ENCODE data around the gene POU4F1.

DNA sequence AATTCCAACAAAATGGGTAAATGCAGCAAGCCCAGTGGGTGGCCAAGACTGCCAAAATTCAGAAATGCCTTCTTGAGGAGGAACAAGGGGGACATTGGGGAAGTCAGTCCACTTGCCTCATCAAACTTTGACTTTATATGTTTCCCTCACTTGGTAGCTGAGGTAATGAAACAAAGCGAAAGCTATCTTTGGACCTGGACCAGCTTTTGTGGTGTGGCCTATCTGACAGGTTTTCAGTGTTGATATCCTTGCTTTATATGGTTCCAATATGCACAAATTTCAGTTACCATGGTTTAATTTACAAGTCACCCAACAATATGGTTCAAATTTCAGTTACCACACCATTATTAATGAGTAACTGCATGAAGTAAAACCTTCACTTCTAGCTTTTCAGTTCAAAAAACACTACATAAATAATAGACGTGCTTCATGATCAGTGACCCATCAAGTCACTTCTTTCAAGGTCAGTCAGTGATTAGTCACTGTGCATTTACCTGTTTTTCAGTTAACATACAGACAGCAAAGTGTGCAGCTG is 17.7 kb upstream of the POU4F1 start:
- no peak for TF ChIP-seq POLR2A (IDR thresholded peaks at IDR 0.05)
- TF ChIP-seq, protein P1, sequence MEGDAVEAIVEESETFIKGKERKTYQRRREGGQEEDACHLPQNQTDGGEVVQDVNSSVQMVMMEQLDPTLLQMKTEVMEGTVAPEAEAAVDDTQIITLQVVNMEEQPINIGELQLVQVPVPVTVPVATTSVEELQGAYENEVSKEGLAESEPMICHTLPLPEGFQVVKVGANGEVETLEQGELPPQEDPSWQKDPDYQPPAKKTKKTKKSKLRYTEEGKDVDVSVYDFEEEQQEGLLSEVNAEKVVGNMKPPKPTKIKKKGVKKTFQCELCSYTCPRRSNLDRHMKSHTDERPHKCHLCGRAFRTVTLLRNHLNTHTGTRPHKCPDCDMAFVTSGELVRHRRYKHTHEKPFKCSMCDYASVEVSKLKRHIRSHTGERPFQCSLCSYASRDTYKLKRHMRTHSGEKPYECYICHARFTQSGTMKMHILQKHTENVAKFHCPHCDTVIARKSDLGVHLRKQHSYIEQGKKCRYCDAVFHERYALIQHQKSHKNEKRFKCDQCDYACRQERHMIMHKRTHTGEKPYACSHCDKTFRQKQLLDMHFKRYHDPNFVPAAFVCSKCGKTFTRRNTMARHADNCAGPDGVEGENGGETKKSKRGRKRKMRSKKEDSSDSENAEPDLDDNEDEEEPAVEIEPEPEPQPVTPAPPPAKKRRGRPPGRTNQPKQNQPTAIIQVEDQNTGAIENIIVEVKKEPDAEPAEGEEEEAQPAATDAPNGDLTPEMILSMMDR (IDR thresholded peaks at IDR 0.05) = no peak

Data from Peyer's patch (tissue), 4 donors.